Measurements from ENCODE around the gene AKAP13.

DNA sequence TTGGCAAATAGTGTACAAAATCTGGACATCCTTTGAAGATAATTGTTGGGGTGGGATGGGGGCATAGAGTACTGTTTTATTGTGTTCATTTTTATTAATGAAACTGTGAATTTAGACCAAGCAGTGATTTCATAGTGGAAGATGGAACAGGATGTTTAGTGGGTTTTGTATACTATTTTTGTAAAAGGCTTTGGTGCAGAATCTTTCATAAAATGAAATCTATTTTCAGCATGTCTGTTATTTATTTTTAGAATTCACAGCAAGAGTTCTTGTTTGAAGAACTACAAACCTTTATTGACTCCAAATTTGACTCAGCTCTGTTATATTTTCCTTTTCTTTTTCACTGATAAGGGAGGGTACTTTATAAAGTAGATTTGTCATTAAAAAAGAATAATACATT lies 145.4 kb downstream of the AKAP13 start:
- TF ChIP-seq CTCF (IDR thresholded peaks at IDR 0.05): no peak
- no peak for TF ChIP-seq POLR2A (IDR thresholded peaks at IDR 0.05)
- no peak for TF ChIP-seq POLR2AphosphoS5 (IDR thresholded peaks at IDR 0.05)

Measured in breast epithelium (tissue), 3 donors.